H1 (cell line): ENCODE results near the gene GRK7. TPM values are rescaled to one million over a fixed set of nuclear protein-coding genes. Genes with fewer than 3 reads are reported as not detected.

Experiments
- ASH2L ChIP-seq: fragments of 200-600, 300-600 bp; sonication (generic); IDR thresholded peaks from one replicate; pipeline ENCODE4 v1.7.1; 2017; ENCODE audit warnings: low read length
- ATF2 ChIP-seq: IDR thresholded peaks from 2 replicates; pipeline ENCODE4 v1.6.1; 2012; ENCODE audit warnings: low read length, inconsistent platforms
- CBX5 ChIP-seq: fragments of 300-800, 300-1000 bp; sonication (generic); IDR thresholded peaks from 2 replicates; pipeline ENCODE4 v1.7.1; 2016; ENCODE audit warnings: antibody characterized with exemption, low read length, low read depth
- CEBPB ChIP-seq: IDR thresholded peaks from 2 replicates; pipeline ENCODE4 v1.6.1; 2012; ENCODE audit warnings: low read depth, low read length
- EGR1 ChIP-seq: IDR thresholded peaks from 2 replicates; pipeline ENCODE4 v1.6.1; 2011; ENCODE audit warnings: low read depth, low read length, borderline replicate concordance
- GTF2F1 ChIP-seq: IDR thresholded peaks from 2 replicates; pipeline ENCODE4 v1.6.1; 2012; ENCODE audit warnings: low read depth, low read length, improper control_type of control experiment, borderline replicate concordance
- HDAC2 ChIP-seq, 2 experiments: fragments of 300-600 bp in 1 of 2; sonication (generic) in 1 of 2; IDR thresholded peaks; 2 replicates each; pipeline ENCODE4 v1.6.1; 2011 to 2012; ENCODE audit warnings: low read depth in 2 of 2, low read length in 2 of 2, mild to moderate bottlenecking in 2 of 2, moderate library complexity in 2 of 2, borderline replicate concordance in 1 of 2, inconsistent platforms in 1 of 2
- JUN ChIP-seq: IDR thresholded peaks from 2 replicates; pipeline ENCODE4 v1.6.1; 2011; ENCODE audit warnings: low read depth, mild to moderate bottlenecking, improper control_type of control experiment, low read length
- POLR2AphosphoS5 ChIP-seq: IDR thresholded peaks from 2 replicates; pipeline ENCODE4 v1.6.1; 2011; ENCODE audit warnings: low read depth, low read length
- POU5F1 ChIP-seq: IDR thresholded peaks from 2 replicates; pipeline ENCODE4 v1.6.1; 2011; ENCODE audit warnings: low read depth, mild to moderate bottlenecking, low read length, moderate library complexity
- RAD21 ChIP-seq, 2 experiments: IDR thresholded peaks in 1 of 2; conservative IDR thresholded peaks in 1 of 2; 2 replicates each; pipeline ENCODE4 v1.6.1; 2011; ENCODE audit warnings: low read depth in 2 of 2, low read length in 2 of 2, improper control_type of control experiment in 1 of 2, inconsistent platforms in 1 of 2, mild to moderate bottlenecking in 1 of 2, moderate library complexity in 1 of 2
- RNF2 ChIP-seq: fragments of 200-900, 300-1000 bp; sonication (generic); IDR thresholded peaks from 2 replicates; pipeline ENCODE4 v1.7.1; 2016; ENCODE audit warnings: borderline replicate concordance, low read depth, mild to moderate bottlenecking, antibody characterized with exemption, low read length; ENCODE audit not compliant: poor library complexity, severe bottlenecking; ENCODE audit errors: missing control alignments
- ZNF274 ChIP-seq: IDR thresholded peaks from 2 replicates; pipeline ENCODE4 v1.7.0; 2012; ENCODE audit warnings: low read length, borderline replicate concordance; ENCODE audit errors: extremely low read depth
- polyA plus RNA-seq, 7 experiments: library from polyadenylated mRNA; depleted of rRNA in 3 of 7; stranded (reverse) in 5 of 7; unstranded in 2 of 7; fragments of >200 nt in 5 of 7; fragments of 200-250 nt in 2 of 7; gene quantifications; 1 replicate in 5 of 7; 2 replicates in 1 of 7; 4 replicates in 1 of 7; pipeline versions ENCODE4 v1.2.1 to v1.2.3, GENCODE V29; 2011 to 2013; ENCODE audit warnings: missing spikeins in 2 of 7, mixed read lengths in 2 of 7
- total RNA-seq: library from RNA; stranded (reverse); fragmentation: NEBNext Ultra II Directional; extraction: Animal tissue kit (Norgen Biotek cat#: 25700); gene quantifications from 2 replicates; pipeline ENCODE4 v1.2.1, GENCODE V29; 2021

The GRK7 gene
- total and polyA plus RNA-seq, 2 of the 8 experiments (the other 6 are each of a cell fraction or from before 2014, with no cell fraction given): not detected

- TF ChIP-seq RAD21 (IDR thresholded peaks at IDR 0.05 in 1 of 2, conservative IDR thresholded peaks at IDR 0.05 in 1 of 2; ENCODE audit: low read depth in 2 of 2, low read length in 2 of 2) (no peak), POU5F1 (no peak), EGR1 (no peak), JUN (no peak), ASH2L (no peak), ZNF274 (no peak), ATF2 (no peak), GTF2F1 (no peak), POLR2AphosphoS5 (no peak), HDAC2 (IDR thresholded peaks at IDR 0.05; ENCODE audit: borderline replicate concordance in 1 of 2, low read depth in 2 of 2, low read length in 2 of 2) (no peak), RNF2 (no peak), CBX5 (no peak), CEBPB (no peak)
Measured at GRCh38 chr3:141763088-141763750, at the start of gene GRK7 (continued).
